Nephron progenitor cell (in vitro differentiated cells): ENCODE results near the gene SYT1.
"Not testable (repeated sequence)": the region's sequence is repeated elsewhere in the genome, so short reads cannot be mapped to it uniquely, and the experiment has no call there.

Source experiments
- DNase-seq: peaks from one replicate; pipeline ENCODE4 v3.0.0; 2021
- H3K27ac Mint-ChIP-seq: 2 replicates; pipeline ENCODE4 v1.8.0; 2021; ENCODE audit warnings: mild to moderate bottlenecking, moderate library complexity, mixed read lengths
- H3K27me3 Mint-ChIP-seq: 2 replicates; pipeline ENCODE4 v1.8.0; 2021; ENCODE audit warnings: mild to moderate bottlenecking, low read depth, mixed read lengths; ENCODE audit not compliant: poor library complexity
- H3K36me3 Mint-ChIP-seq: 2 replicates; pipeline ENCODE4 v1.8.0; 2021; ENCODE audit warnings: low read depth, mixed read lengths
- H3K4me1 Mint-ChIP-seq: 2 replicates; pipeline ENCODE4 v1.8.0; 2021; ENCODE audit warnings: mixed read lengths
- H3K4me3 Mint-ChIP-seq: 2 replicates; pipeline ENCODE4 v1.8.0; 2021; ENCODE audit warnings: mild to moderate bottlenecking, moderate library complexity, mixed read lengths
- H3K9me3 Mint-ChIP-seq: 2 replicates; pipeline ENCODE4 v1.8.0; 2021; ENCODE audit warnings: mild to moderate bottlenecking, moderate library complexity, mixed read lengths
- CTCF ChIP-seq: fragments of 200-600 bp; sonication (generic); IDR thresholded peaks from 2 replicates; pipeline ENCODE4 v1.5.0; 2021; ENCODE audit warnings: antibody characterized with exemption

The SYT1 gene

DNA sequence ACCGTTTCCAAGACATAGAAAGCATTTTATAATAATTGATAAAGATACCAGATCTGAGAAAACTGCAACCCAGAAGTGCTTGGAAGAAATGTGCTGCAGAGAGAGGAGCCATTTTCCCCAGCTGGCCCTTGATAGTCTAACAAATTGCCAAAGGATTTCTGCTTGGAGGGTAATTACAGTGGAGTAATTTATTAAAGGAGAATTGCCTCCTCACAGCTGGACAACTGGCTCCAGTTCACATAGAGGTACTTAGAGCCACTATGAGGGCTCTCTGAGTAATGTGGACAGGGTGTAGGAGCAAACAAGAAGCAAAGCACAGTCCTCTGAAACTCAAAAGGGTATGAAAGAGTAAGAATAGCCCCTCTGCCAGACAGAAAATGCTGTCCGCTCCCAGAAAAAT is 335.6 kb downstream of the SYT1 start:
- Mint-ChIP-seq H3K36me3 (no peaks in the 10 kb centered on the region), H3K9me3 (no peaks in the 10 kb centered on the region), H3K27ac (no peak overlapping the region), H3K4me1 (peaks cover 20% of the 10 kb centered on the region), H3K4me3 (no peak overlapping the region), H3K27me3 (no peaks in the 10 kb centered on the region)
- no peak for DNase-seq
- no peak for TF ChIP-seq CTCF

DNA sequence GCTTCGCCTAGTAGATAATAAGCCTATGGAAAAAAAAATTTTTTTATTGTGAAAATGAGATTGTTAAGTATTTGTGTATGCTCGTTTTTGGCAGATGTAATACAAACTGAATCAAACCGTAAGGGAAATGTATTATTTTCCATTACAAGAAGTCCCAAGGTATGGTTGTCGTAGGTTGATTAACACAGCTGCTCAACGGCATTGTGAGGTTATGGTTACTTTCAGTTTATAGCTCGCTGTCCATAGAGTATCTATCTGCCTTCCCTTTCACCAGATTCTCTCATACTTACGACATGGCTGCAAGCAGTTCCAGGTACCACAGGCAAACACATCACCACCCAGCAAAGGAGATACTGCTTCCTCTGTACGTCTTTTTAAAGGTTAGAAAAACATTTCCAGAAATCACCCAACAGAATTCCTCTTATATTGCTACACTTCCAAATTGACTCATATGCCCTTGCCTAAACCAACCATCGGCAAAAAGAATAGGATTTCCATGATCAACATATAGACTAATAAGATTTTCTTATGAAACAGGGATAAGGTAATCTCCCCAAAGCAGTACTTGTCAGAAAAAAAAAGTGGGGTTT is 338.6 kb downstream of the SYT1 start:
- Mint-ChIP-seq H3K36me3 (no peaks in the 10 kb centered on the region), H3K4me1 (peaks cover 14% of the 10 kb centered on the region), H3K27me3 (no peaks in the 10 kb centered on the region), H3K4me3 (no peak overlapping the region), H3K9me3 (no peaks in the 10 kb centered on the region), H3K27ac (no peak overlapping the region)
- no peak for DNase-seq
- TF ChIP-seq CTCF = no peak

DNA sequence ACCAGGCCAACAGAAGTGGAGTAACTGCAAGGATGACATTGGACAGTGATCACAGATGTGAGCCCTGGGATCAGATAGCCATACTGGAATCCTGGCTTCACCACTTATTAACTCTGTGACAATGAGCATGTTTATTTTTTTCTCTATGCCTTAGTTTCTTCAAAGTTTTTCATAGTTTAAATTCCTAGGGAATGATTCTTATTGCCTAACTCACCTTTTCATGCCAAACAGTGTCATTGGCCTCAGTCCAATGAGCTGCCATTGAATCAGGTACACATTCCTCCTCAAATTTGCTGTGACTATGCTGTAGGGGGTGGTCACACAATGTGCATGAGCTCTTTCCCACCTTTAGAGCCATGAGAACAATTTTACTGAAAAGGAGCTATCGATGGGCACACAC is 342.3 kb downstream of the SYT1 start:
- Mint-ChIP-seq H3K27me3 (no peaks in the 10 kb centered on the region), H3K36me3 (peaks cover 4% of the 10 kb centered on the region), H3K4me3 (no peak overlapping the region), H3K4me1 (no peaks in the 10 kb centered on the region), H3K9me3 (peaks cover 10% of the 10 kb centered on the region), H3K27ac (no peak overlapping the region)
- TF ChIP-seq CTCF = no peak
- no peak for DNase-seq

DNA sequence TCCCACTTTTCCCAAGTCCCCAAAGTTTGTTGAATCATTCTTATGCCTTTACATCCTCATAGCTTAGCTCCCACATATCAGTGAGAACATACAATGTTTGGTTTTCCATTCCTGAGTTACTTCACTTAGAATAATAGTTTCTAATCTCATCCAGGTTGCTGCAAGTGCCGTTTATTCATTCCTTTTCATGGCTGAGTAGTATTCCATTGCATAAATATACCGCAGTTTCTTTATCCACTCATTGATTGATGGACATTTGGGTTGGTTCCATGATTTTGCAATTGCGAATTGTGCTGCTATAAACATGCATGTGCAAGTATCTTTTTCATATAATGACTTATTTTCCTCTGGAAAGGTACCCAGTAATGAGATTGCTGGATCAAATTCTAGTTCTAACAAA is 345.8 kb downstream of the SYT1 start:
- not testable (repeated sequence) for DNase-seq, H3K36me3 Mint-ChIP-seq, H3K27me3 Mint-ChIP-seq, H3K4me3 Mint-ChIP-seq, H3K4me1 Mint-ChIP-seq, H3K27ac Mint-ChIP-seq
- H3K9me3 Mint-ChIP-seq = peaks cover 11% of the 10 kb centered on the region

DNA sequence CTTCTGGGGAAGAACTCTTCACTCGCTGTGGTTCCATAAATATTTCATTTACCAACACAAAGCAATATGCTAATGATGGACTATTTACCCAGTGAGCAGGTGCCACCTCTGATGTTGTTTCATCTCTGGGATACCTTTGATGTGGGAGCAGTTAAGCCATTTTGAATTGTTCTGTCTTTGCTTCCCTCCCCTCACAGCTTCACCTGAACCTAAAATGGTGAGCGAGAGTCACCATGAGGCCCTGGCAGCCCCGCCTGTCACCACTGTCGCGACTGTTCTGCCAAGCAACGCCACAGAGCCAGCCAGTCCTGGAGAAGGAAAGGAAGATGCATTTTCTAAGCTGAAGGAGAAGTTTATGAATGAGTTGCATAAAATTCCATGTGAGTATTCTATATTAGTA is 352.7 kb downstream of the SYT1 start:
- no peak for TF ChIP-seq CTCF
- H3K27ac Mint-ChIP-seq = peak overlapping the region; percentile 66
- H3K36me3 Mint-ChIP-seq = peaks cover 50% of the 10 kb centered on the region
- H3K27me3 Mint-ChIP-seq = no peaks in the 10 kb centered on the region
- H3K4me1 Mint-ChIP-seq = no peaks in the 10 kb centered on the region
- H3K4me3 Mint-ChIP-seq = no peak overlapping the region
- DNase-seq = no peak
- H3K9me3 Mint-ChIP-seq = peaks cover 39% of the 10 kb centered on the region

DNA sequence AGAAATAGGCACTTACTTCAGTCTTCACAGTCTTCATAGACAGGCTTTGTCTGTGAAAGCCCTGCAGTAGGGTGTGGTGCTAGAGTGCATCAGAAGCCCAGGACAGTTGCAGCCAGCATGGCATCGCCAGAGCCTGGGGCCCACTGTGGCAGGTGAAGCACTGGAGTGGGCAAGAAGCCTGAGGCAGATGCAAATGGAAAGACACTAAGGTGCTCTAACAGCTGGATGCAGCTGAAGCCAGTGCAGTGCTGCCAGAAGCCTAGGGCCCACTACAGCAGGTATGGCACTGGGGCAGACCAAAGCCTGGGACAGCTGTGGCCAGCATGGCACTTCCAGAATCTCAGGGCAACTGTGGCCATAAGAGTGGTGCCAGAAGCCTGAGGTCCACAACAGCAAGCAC is 358.6 kb downstream of the SYT1 start:
- H3K27ac Mint-ChIP-seq = no peak overlapping the region

More for the DNA sequence above, 358.6 kb downstream of the SYT1 start:
- no peaks in the 10 kb centered on the region for H3K4me1 Mint-ChIP-seq
- H3K27me3 Mint-ChIP-seq = no peaks in the 10 kb centered on the region
- H3K9me3 Mint-ChIP-seq = peaks cover 47% of the 10 kb centered on the region
- H3K36me3 Mint-ChIP-seq = peaks cover 63% of the 10 kb centered on the region
- no peak overlapping the region for H3K4me3 Mint-ChIP-seq
- no peak for DNase-seq
- no peak for TF ChIP-seq CTCF
